ENCODE data around the gene SLC25A17. TPM values are rescaled to one million over a fixed set of nuclear protein-coding genes. Genes with fewer than 3 reads are reported as not detected.
"Not testable (repeated sequence)": the region's sequence is repeated elsewhere in the genome, so short reads cannot be mapped to it uniquely, and the experiment has no call there.

The SLC25A17 gene
- total RNA-seq, 4 donors from 2014 or later = 5.7 to 17.0 (median 12.2) TPM

- H3K27ac ChIP-seq = no peak overlapping the region
Measured at GRCh38 chr22:40797427-40797826, 21.7 kb downstream of the SLC25A17 start.

GRCh38 chr22:40792451-40792850 is 26.7 kb downstream of the SLC25A17 start:
- no peaks in the 10 kb centered on the region for H3K27me3 ChIP-seq
- H3K9me3 ChIP-seq = no peaks in the 10 kb centered on the region
- no peak overlapping the region for H3K4me3 ChIP-seq
- 82 to 88% methylated on average over 2 of the region's 2 CpGs for WGBS, 2 donors (ENCODE audit: low coverage in 1 of 2)
- peaks cover 0 to 75% of the 10 kb centered on the region in 2 donors for H3K36me3 ChIP-seq
- no peaks in the 10 kb centered on the region for H3K4me1 ChIP-seq
- no peak overlapping the region for H3K27ac ChIP-seq
- ATAC-seq = no peak
- TF ChIP-seq EP300 (IDR thresholded peaks at IDR 0.05) = no peak
- TF ChIP-seq CTCF (IDR thresholded peaks at IDR 0.05) = no peak
- TF ChIP-seq POLR2A (IDR thresholded peaks at IDR 0.05) = no peak
- no peak for TF ChIP-seq POLR2AphosphoS5 (IDR thresholded peaks at IDR 0.05)

More at GRCh38 chr22:40797427-40797826, 21.7 kb downstream of the SLC25A17 start:
- no peak for TF ChIP-seq POLR2AphosphoS5 (IDR thresholded peaks at IDR 0.05)
- TF ChIP-seq POLR2A (IDR thresholded peaks at IDR 0.05) = no peak
- TF ChIP-seq EP300 (IDR thresholded peaks at IDR 0.05) = no peak
- TF ChIP-seq CTCF (IDR thresholded peaks at IDR 0.05) = no peak
- ATAC-seq = no peak
- Histone ChIP-seq H3K4me3 (no peak overlapping the region), H3K4me1 (no peaks in the 10 kb centered on the region), H3K27me3 (no peaks in the 10 kb centered on the region), H3K9me3 (no peaks in the 10 kb centered on the region), H3K36me3 (peaks cover 0 to 48% of the 10 kb centered on the region in 2 donors)
- WGBS, 2 donors (ENCODE audit: low coverage in 1 of 2) = 100% methylated on average over 1 of the region's 1 CpG

- Histone ChIP-seq H3K27me3 (no peaks in the 10 kb centered on the region), H3K36me3 (peaks cover 0 to 74% of the 10 kb centered on the region in 2 donors), H3K27ac (no peak overlapping the region), H3K9me3 (no peaks in the 10 kb centered on the region), H3K4me3 (no peak overlapping the region), H3K4me1 (no peaks in the 10 kb centered on the region)
- no peak for ATAC-seq
- TF ChIP-seq POLR2A (IDR thresholded peaks at IDR 0.05) = no peak
- TF ChIP-seq EP300 (IDR thresholded peaks at IDR 0.05) = no peak
- no peak for TF ChIP-seq POLR2AphosphoS5 (IDR thresholded peaks at IDR 0.05)
- TF ChIP-seq CTCF (IDR thresholded peaks at IDR 0.05) = no peak
Measured at GRCh38 chr22:40791241-40791640, 27.9 kb downstream of the SLC25A17 start.

GRCh38 chr22:40789131-40789530 is 30.0 kb downstream of the SLC25A17 start:
- no peak overlapping the region for H3K4me3 ChIP-seq
- TF ChIP-seq POLR2AphosphoS5 (IDR thresholded peaks at IDR 0.05) (no peak), POLR2A (IDR thresholded peaks at IDR 0.05) (no peak), CTCF (IDR thresholded peaks at IDR 0.05) (no peak), EP300 (IDR thresholded peaks at IDR 0.05) (no peak)
- peaks cover 0 to 72% of the 10 kb centered on the region in 2 donors for H3K36me3 ChIP-seq
- no peaks in the 10 kb centered on the region for H3K9me3 ChIP-seq
- H3K27ac ChIP-seq = no peak overlapping the region
- no peaks in the 10 kb centered on the region for H3K4me1 ChIP-seq
- ATAC-seq = no peak
- WGBS, 2 donors (ENCODE audit: low coverage in 1 of 2) = 94% methylated on average over 3 of the region's 22 CpGs; no CpG with 5 or more reads in 1 of the 2 donors
- no peaks in the 10 kb centered on the region for H3K27me3 ChIP-seq

- no peaks in the 10 kb centered on the region for H3K4me1 ChIP-seq
- WGBS, 2 donors (ENCODE audit: low coverage in 1 of 2) = 86 to 88% methylated on average over 1 to 3 of the region's 3 CpGs
- H3K4me3 ChIP-seq = no peak overlapping the region
- H3K9me3 ChIP-seq = no peaks in the 10 kb centered on the region
- TF ChIP-seq POLR2A (IDR thresholded peaks at IDR 0.05) = no peak
- TF ChIP-seq POLR2AphosphoS5 (IDR thresholded peaks at IDR 0.05) = no peak
- TF ChIP-seq CTCF (IDR thresholded peaks at IDR 0.05) = no peak
- no peak for TF ChIP-seq EP300 (IDR thresholded peaks at IDR 0.05)
- ATAC-seq = no peak
- no peaks in the 10 kb centered on the region for H3K27me3 ChIP-seq
- H3K36me3 ChIP-seq = peaks cover 0 to 45% of the 10 kb centered on the region in 2 donors
- no peak overlapping the region for H3K27ac ChIP-seq
Measured at GRCh38 chr22:40782521-40782920, 36.6 kb downstream of the SLC25A17 start.

GRCh38 chr22:40781749-40782148 is 37.4 kb downstream of the SLC25A17 start:
- not testable (repeated sequence) for H3K27ac ChIP-seq, H3K4me1 ChIP-seq, H3K27me3 ChIP-seq, H3K4me3 ChIP-seq, H3K9me3 ChIP-seq, ATAC-seq
- 92 to 96% methylated on average over 7 to 10 of the region's 14 CpGs for WGBS, 2 donors (ENCODE audit: low coverage in 1 of 2)
- peaks cover 0 to 46% of the 10 kb centered on the region in 2 donors for H3K36me3 ChIP-seq
